Astrocyte (in vitro differentiated cells and primary cell): ENCODE data around the gene RPL27A.

Experiments used
- CTCF ChIP-seq: IDR thresholded peaks from 2 replicates; pipeline ENCODE4 v1.5.1; 2011; ENCODE audit warnings: low read depth, mild to moderate bottlenecking, inconsistent platforms, low read length, moderate library complexity; ENCODE audit not compliant: insufficient read depth
- EZH2 ChIP-seq: IDR thresholded peaks from 2 replicates; pipeline ENCODE4 v1.6.1; 2012; ENCODE audit warnings: mild to moderate bottlenecking, low read length, inconsistent platforms; ENCODE audit not compliant: insufficient read depth

GRCh38 chr11:8639655-8640054, 42.9 kb upstream of the RPL27A start:
- no peak for TF ChIP-seq EZH2
- TF ChIP-seq CTCF = no peak
